ENCODE measurements around the gene ZNF200. TPM values are rescaled to one million over a fixed set of nuclear protein-coding genes. Genes with fewer than 3 reads are reported as not detected.

Gene ZNF200
- total RNA-seq, 2 donors from 2014 or later: 1.2 to 11.1 TPM

DNA sequence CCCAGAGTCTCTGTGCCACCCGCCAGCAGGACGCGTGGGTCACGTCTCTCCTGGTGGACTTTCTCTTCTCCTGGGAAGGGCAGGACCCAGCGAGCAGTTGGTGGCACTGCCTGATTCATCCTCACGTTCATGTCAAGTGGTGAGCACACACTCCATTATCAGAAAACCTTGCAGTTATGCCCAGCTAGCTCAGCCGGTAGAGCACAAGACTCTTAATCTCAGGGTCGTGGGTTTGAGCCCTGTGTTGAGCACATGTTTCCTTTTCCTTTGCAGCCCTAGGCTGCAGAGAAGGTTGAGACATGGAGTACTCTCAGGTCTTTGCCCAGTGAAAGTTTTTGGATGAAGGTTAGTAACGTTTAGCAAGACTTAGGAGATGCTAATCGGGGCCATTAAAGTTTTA, 39.0 kb downstream of the ZNF200 start:
- ATAC-seq (ENCODE audit: insufficient number of reproducible peaks, low FRiP score, low read depth): no peak
- H3K36me3 ChIP-seq: no peaks in the 10 kb centered on the region
- no peaks in the 10 kb centered on the region for H3K4me1 ChIP-seq (ENCODE audit: control insufficient read depth in 1 of 2, low read depth in 2 of 2)
- H3K4me3 ChIP-seq: no peak overlapping the region
- no peaks in the 10 kb centered on the region for H3K9me3 ChIP-seq
- no peak overlapping the region for H3K27ac ChIP-seq
- no peak for DNase-seq (ENCODE audit: low spot score)
- TF ChIP-seq CTCF (IDR thresholded peaks at IDR 0.05): no peak
- peaks cover 10% of the 10 kb centered on the region for H3K27me3 ChIP-seq (replicated peaks; ENCODE audit: insufficient read depth)

GRCh38 chr16:3194792-3195191, 40.2 kb downstream of the ZNF200 start:
- Histone ChIP-seq H3K4me3 (no peak overlapping the region), H3K4me1 (ENCODE audit: control insufficient read depth in 1 of 2, low read depth in 2 of 2) (no peaks in the 10 kb centered on the region), H3K27me3 (replicated peaks; ENCODE audit: insufficient read depth) (peaks cover 21% of the 10 kb centered on the region), H3K36me3 (no peaks in the 10 kb centered on the region), H3K9me3 (no peaks in the 10 kb centered on the region), H3K27ac (no peak overlapping the region)
- TF ChIP-seq CTCF (IDR thresholded peaks at IDR 0.05): no peak
- DNase-seq (ENCODE audit: low spot score): no peak
- no peak for ATAC-seq (ENCODE audit: insufficient number of reproducible peaks, low FRiP score, low read depth)

- ATAC-seq (ENCODE audit: insufficient number of reproducible peaks, low FRiP score, low read depth): no peak
- Histone ChIP-seq H3K36me3 (no peaks in the 10 kb centered on the region), H3K27me3 (replicated peaks; ENCODE audit: insufficient read depth) (peaks cover 31% of the 10 kb centered on the region), H3K9me3 (no peaks in the 10 kb centered on the region), H3K4me1 (ENCODE audit: control insufficient read depth in 1 of 2, low read depth in 2 of 2) (peaks cover 7 to 11% of the 10 kb centered on the region in 2 donors), H3K27ac (no peak overlapping the region), H3K4me3 (no peak overlapping the region)
- no peak for DNase-seq (ENCODE audit: low spot score)
- no peak for TF ChIP-seq CTCF (IDR thresholded peaks at IDR 0.05)
Measured at GRCh38 chr16:3193221-3194212, 41.4 kb downstream of the ZNF200 start.

DNA sequence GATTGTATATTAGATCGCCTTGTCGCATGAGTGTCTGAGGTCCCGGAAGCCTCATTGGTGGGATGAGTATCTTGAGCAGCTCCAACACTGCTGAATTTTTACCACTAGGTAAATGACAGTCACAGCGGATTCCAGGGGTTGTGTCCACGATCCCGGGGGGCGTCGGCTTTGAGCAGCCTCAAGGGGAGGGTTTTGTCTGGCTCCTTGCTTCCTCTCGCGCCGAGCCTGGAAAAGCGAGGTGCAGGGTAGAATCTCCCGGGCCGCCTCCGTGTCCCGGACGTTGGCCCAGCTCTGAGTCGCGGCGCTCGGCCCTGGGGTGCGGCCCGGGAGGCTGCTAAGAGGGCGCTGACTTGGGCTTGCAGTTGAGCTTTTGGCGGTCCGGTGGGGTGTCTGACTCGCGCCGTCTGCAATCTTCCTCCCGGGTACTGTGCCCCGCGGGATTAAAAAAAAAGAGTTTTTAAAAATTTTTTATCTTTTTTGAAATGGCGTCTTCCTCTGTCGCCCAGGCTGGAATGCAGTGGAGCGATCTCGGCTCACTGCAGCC, 42.4 kb downstream of the ZNF200 start:
- TF ChIP-seq CTCF (IDR thresholded peaks at IDR 0.05): no peak
- H3K4me3 ChIP-seq: no peak overlapping the region
- peaks cover 40% of the 10 kb centered on the region for H3K27me3 ChIP-seq (replicated peaks; ENCODE audit: insufficient read depth)
- H3K9me3 ChIP-seq: no peaks in the 10 kb centered on the region
- no peaks in the 10 kb centered on the region for H3K36me3 ChIP-seq
- peaks cover 7 to 15% of the 10 kb centered on the region in 2 donors for H3K4me1 ChIP-seq (ENCODE audit: control insufficient read depth in 1 of 2, low read depth in 2 of 2)
- ATAC-seq (ENCODE audit: insufficient number of reproducible peaks, low FRiP score, low read depth) (no peak), DNase-seq (ENCODE audit: low spot score) (no peak)
- no peak overlapping the region for H3K27ac ChIP-seq

DNA sequence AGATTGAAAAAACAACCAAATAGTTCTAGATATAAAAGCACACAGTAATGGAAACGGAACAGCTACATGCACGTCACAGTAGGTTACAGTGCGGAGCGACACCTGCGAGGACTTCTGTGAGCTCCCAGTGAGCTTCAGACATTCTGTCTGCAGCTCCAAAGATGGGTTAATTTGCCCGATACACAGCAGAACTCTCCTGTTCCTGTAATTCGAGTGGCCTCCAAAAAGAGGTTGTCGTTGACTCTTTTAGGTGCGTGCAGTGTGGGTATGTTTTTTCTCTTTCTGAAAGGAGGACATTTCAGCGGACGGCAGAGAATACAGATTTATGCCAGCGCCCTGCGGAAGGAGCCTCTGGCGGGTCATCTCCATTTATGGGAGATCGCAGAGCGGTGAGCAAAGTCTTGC, 44.0 kb downstream of the ZNF200 start:
- no peaks in the 10 kb centered on the region for H3K9me3 ChIP-seq
- no peaks in the 10 kb centered on the region for H3K36me3 ChIP-seq
- ATAC-seq (ENCODE audit: insufficient number of reproducible peaks, low FRiP score, low read depth) (no peak), DNase-seq (ENCODE audit: low spot score) (no peak)
- H3K4me3 ChIP-seq: no peak overlapping the region
- peaks cover 7 to 15% of the 10 kb centered on the region in 2 donors for H3K4me1 ChIP-seq (ENCODE audit: control insufficient read depth in 1 of 2, low read depth in 2 of 2)
- peaks cover 47% of the 10 kb centered on the region for H3K27me3 ChIP-seq (replicated peaks; ENCODE audit: insufficient read depth)
- TF ChIP-seq CTCF (IDR thresholded peaks at IDR 0.05): no peak
- no peak overlapping the region for H3K27ac ChIP-seq
